HG02885 (cell line): Measurements from ENCODE around the gene ILK.

ENCODE experiments used
- ATAC-seq: cut with Tn5 transposase; IDR thresholded peaks from one replicate; pipeline ENCODE4 v1.9.1; 2021; ENCODE audit warnings: mild to moderate bottlenecking; ENCODE audit not compliant: unreplicated experiment, poor library complexity

The ILK gene

DNA sequence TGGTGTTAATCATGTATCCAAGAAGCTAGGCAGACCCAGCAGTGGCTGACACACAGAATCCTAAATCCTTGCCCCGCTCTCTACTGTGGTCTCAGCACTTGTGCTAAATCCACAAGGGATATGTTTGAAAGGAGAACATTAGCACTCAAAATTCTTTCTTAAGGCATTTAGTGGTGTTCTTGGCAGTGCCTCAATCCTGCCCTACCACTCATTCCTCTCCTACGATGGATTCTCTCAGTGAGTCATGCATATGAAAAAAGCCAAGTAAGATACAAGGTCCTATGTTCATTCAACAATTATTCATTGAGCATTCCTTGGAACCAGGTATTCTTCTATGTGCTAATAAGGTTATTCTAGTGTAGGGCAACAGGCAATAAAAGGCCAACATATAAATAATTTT lies 31.4 kb upstream of the ILK start:
- ATAC-seq, result no peak

DNA sequence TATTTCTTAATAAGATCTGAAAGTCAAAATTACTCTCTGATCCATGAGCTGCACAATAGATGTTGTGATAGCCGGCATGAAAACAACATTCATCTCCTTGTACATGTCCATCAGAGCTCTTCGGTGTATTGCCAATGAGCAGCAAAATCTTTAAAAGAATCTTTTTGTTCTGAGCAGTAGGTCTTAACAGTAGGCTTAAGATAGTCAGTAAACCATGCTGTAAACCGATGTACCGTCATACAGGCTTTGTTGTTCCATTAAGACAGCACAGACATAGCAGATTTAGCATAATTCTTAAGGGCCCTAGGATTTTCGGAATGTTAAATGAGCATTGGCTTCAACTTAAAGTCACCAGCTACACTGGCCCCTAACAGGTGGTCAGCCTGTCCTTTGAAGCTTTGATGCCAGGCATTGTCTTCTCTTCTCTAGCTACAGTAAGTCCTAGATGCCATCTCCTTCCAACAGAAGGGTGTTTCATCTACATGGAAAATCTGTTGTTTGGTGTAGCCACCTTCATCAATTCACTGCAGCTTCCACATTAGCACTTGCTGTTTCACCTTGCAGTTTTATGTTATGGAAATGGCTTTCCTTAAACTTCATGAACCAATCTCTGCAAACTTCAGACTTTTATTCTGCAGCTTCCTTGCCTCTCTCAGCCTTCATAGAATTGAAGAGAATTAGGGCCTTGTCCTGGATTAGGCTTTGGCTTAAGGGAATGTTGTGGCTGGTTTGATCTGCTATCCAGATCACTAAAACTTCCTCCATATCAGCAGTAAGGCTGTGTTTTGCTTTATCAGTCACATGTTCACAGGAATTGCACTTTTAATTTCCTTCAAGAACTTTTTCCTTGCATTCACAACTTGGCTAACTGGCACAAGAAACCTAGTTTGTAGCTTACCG lies 28.5 kb upstream of the ILK start:
- no peak for ATAC-seq

DNA sequence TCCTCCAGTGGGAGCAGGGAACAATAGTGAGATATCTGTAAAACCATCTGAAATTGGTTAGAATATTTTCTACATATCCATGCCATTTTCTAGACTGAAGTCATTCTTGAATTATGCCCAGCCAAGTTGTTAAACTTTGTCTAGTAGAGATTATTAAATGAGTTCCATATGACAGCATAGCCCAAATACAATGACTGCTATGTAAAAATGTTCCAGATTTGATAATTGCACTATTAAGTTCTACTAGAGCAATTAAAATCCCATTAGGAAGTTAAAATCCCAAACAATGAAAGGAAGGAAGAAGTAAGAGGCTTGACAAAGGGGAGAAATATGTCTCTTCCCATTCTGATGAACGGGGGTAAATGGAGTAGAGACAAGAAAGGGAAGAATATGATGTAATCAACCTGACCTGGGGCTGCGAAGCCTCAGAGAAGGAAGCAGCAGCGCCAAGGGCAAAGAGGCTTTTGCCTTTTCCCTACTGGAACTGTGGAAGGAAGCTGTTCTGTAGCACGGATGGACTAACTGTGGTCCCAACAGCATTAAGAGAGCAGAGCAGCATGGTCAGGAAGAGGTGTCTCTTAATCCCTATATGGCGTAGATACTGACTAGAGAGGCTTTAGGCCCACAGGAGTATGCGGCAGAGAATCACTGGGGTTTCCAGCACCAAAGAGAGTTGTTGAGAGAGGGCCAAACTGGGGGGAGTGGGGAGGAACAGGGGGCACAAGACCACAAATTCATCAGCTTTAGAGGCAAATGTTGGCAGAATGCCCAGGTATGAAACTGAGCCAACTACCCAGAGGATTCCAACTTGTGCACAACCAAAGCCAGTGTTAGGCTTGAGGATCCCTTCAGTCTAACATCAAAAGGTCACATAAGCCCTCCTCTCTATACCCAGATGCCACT lies 26.9 kb upstream of the ILK start:
- ATAC-seq, result no peak

DNA sequence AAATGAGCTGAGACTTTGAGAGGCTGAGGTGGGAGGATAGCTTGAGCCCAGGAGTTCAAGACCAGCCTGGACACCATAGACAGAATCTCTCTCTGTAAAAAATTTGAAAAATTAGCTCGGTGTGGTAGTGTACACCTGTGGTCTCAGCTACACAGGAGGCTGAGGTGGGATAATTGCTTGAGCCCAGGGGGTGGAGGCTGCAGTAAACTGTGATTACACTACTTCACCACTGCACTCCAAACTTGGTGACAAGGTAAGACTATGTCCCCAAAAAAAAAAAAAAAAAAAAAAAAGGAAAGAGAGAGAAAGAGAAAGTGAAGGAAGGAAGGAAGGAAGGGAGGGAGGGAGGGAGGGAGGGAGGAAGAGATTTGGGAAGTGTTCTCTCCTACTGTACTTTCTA lies 25.4 kb upstream of the ILK start:
- no peak for ATAC-seq

DNA sequence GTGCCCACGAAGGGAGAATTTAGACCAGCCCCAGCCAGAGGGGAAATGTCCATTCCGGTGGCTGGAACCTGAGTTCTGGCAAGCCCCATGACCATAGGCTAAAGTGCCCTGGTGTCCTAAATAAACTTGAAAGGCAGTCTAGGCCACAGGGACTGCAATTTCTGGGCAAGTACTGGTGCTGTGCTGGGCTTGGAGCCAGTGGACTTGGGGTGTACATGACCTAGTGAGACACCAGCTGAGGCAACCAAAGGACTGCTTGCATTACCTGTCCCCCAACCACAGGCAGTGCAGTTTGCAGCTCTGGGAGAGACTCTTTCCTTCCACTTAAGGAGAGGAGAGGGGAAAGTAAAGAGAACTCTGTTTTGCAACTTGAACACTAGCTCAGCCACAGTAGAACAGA lies 23.9 kb upstream of the ILK start:
- ATAC-seq, result no peak

DNA sequence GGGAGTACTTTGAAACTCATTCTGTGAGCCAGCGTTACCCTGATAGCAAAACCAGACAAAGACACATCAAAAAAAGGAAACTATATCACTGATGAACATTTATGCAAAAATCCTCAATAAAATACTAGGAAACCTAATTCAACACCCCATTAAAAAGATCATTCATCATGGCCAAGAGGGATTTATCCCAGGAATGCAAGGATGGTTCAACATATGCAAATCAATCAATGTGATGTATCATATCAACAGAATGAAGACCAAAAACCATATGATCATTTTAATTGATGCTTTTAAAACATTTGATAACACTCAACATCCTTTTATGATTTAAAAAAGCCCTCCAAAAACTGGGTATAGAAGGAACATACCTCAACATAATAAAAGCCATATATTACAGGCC lies 20.0 kb upstream of the ILK start:
- ATAC-seq, result no peak

DNA sequence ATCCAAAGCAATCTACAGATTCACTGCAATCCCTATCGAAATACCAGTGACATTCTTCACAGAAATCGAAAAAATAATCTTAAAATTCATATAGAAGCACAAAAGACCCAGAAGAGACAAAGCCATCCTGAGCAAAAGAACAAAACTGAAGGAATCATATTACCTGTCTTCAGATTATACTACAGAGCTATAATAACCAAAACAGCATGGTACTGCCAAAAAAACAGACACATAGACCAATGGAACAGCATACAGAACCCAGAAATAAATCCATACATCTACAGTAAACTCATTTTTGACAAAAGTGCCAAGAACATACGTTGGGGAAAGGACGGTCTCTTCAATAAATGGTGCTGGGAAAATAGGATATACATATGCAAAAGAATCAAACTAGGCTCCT lies 19.0 kb upstream of the ILK start:
- ATAC-seq, result no peak

DNA sequence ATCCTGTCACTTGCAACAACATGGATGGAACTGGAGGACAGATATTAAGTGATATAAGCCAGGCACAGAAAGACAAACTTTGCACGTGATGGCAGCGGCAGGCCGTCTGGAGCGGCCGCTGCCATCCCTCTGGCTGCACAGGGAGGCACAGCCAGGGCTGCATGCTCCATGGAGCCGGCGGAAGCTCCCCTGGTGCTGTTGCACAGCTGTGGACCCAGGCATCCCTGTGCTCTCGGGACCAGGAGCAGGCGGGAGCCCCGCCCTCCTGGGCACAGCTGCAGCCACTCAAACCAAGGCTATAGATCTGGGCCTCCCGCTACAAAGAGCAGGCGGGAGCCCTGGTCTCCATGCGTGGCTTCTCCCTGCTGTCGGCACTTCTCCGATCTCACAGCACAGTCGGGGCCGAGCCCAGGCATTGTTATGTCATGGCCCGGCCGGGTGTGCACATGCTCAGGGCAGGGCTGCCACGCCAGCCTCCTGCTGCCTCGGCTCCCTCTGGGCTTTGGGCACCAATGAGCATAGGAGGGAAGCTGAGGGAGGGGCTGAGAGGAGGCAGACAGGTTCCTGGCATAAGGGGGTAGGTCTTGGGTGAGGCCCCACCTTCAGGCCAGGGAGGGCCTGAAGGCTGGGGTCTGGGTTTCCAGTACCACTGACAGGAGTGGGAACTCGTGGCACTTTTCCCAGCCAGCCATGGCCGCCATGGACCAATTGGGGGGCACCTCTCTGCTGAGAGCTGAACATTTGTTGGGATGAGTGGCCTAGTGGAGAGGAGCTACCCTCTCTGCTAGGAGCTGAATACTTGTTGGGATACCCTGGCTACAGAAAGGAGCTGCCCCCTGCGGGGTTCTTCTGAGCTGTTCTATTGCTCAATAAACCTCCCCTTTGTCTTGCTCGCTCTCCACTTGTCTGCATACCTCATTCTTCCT lies 16.9 kb upstream of the ILK start:
- ATAC-seq, result no peak

DNA sequence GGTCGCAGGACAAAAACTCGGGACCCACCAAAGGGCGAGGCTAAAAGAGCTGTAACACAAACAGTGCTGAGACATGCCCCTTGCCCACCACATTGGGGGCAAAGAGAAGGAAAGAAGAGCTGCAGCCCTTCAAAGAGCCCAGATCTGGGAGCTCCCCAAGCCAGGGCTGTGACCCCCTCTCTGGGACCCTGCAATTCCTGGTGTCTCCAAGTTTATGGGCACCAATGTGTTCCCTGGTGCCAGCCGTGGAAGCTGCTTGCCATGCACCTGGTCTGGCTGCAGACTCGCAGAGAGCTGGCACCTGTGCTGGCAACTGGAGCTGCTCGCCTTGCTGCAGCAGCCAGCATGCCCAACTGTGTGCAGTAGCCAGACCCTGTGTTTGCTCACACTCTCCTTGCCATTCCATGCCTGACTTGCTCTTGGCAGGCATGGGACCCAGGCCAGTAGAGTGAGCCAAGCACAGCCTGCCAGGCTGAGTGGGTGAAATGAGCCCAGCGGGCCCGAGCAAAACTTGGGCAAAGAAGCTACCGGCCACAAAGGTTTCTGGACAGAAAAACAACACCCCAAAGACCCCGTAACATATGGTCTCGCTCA lies 16.1 kb upstream of the ILK start:
- no peak for ATAC-seq

DNA sequence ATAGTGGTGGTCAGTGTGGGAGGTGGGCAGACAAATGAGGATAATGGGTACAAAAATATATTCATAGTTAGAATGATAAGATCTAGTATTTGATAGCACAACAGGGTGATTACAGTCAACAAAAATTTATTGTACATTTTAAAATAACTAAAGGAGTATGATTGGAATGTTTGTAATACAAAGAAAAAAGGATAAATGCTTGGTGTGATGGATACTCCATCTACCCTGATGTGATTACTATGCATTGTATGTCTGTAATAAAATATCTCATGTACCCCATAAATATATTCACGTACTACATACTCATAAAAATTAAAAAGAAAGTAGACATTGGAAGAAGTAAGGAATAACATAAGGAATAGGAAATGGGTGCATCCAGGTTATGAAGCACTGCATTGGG lies 15.6 kb upstream of the ILK start:
- ATAC-seq, result no peak

DNA sequence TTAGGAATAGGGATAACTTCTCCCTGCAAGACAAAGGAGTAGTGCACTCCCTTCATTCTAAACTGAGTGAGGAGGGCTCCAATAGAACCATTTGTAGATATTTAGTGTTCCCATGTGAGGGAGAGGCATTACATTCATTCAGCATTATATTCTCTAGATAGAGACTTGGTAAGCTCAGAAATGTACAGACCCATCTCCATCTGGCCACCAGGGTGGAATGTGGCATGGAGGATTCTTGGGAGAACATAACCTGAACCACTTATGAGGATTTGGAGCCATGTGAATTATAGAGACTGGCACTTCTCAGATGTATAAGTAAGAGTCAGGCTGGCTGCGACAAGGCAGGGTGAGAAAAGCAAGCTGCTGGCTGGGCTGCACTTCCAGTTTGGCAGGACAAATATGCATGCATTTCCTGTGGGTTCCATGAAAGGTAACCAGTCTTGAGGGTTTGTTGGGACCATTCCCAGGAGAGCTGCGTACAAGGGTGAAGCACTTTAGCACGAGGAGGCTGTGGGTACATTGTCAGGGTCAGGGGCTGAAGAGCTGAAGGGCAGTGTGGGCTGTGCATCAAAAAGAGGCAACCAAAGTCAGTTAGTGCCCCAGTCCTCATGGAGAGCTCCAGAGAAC lies 9.3 kb upstream of the ILK start:
- no peak for ATAC-seq

DNA sequence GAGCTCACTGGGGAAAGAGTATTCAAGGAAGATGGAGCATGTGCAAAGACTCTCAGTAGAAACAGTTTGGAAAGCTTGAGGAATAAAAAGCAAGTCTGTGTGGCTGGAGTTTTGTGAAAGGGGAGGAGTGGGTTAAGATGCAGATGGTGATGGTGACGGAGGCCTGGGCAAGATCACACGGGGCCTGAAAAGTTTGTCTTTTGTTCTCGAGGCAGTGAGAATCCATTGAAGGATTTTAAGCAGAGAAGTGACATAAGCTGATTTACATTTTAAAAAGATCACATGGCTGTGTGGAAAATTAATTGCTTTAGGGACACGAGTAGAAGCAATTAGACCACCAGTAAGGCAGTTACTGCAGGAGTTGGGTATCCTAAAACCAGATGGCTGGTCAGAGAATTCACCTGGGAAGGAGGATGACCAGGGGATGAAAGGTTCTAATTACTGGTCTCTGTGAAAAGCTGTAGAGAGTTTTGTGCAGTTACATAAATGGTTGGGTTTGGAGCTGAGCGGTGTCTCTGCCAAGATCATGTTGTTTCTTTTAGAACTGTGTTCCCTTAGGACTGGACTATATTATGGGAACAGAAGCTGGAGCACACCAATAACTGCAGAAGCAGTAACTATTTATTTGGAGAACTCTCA lies 7.2 kb upstream of the ILK start:
- no peak for ATAC-seq

DNA sequence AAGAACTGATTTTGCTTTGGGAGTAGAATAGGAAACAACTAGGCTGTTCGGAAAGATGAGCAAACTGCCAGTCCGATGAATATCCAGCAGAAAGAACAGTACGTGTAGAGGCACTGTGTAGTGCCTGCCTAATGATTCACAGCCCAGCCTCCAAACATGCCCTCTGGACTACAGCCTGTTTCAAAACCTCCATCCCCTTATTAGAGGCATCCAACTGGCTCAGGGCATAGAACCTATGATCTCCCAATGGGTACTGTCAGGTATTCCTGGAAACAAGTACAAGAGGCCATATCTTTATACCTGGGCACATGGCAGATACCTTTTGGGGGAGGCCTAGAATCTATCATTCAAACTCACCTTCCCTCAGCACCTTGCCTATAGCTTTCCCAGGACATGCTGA lies 5.0 kb upstream of the ILK start:
- ATAC-seq, result no peak

DNA sequence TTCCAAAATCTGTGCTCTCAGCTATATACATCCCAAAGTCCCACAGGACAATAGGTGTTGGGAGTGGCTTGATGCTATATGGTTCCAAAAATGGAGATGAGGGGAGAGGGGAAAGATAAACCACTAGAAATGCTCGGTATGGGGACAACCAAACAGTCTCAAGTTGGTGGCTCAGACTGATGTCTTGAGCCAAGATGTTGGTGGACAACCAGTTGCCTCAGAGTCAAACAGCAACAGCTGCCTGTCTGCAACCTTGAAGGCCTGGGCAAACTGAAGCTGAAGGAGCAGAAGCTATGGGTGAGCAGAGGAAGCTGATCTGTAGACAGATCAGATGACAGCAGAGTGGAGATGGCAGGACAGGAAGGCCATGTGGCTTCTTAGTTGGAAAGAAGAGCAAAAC lies 4.1 kb upstream of the ILK start:
- ATAC-seq, result no peak

DNA sequence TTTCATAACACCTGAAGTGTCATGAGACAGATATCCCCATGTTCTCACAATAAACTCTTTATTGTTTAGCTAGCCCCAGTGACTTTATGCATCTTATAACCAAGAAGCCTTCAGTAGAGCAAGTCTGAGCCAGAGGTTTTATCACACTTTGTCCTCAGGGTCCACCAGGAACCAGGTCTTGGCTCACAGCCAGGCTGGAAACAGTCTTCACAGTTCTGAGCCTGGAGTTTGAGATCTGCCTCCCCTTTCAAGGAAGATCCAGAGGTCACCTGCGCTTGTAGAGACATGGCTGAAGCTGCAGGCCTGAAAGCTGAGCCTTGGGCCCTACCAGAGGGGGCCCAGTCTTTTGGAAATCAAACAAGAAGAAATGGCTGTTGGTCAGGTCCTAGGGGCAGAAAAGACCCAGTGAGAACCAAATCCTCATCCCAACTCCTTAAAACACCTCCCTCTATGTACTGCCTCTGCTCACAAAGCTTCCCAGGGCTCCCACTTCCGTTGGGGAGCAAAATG lies 3.6 kb upstream of the ILK start:
- no peak for ATAC-seq

DNA sequence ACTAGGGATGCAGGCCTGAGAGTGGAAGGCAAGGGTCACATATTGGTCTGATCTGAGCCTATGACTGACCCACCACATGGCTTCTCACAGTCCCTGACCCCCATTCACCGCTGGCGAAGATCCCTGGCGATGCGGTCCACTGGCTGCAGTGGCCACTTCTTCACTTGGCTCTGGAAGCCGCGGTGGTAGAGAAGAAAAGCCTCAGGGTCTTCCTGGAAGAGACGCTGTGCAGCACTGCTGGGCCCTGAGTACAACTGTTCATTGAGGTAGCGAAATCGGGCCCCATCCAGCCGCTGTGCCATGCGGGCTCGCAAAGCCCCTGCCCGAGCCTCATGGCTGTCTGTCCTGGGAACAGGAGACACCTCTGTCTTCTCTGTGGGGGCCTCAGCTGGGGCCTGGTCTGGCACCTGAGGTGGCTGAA lies 2.5 kb upstream of the ILK start:
- no peak for ATAC-seq

DNA sequence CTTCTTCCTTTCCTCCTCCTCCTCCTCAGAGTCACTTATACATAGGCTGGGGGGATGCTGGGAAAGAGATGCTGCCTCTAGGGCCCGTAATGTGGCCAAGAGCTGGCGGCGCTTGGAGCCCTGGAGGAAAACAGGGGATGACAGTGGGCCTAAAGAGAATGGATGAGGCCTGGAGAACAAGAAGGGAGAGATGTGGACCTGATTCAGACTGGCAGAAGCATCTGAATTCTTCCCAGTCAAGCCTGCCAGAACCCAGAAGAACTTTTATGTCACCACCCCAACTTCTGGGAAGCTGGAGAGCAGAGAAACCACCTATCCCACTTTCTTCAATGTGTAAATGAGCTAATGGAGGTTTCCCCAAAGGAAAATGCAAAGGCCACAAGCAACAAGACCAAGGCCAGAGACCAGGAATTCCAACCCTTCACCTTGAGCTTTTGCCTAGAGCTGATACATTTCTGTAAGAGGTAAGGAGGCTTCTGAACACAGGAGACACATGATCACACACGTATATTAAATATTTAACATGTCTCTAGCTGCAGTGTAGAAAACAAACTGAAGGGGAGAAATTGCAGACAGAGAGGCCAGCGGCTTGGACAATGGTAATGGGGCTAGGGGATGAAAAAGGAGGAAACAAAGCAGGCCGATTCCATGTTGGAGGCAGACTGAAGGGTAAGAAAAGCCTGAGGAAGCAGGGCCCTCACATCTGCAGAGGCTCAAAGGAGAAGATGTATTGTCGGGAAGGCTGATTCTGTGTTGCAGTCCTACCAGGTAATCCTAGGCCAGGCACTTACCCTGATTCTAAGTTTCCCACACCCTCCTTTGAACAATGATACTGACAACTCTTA lies 1.3 kb upstream of the ILK start:
- no peak for ATAC-seq

DNA sequence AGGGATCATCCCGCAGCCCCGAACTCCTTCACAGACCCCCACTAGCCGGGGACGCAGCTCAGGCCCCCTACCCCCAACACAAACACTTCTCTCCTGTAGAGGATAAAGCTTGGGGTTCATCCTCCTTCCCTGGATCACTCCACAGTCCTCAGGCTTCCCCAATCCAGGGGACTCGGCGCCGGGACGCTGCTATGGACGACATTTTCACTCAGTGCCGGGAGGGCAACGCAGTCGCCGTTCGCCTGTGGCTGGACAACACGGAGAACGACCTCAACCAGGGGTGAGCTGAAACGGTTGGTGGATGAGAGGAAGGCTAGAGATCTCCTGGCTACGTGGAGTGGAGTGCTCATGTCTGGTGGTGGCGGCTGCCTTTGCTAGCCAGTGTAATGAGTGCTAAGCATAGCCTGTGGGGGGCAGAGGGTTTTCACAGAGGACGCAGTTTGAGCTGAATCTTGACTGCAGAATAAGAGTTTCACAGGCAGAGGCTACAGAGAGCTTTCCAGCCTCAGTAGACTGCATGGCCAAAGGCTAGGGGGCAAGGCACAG lies 580 bp downstream of the ILK start:
- ATAC-seq, result peak; percentile 46
